Measurements from ENCODE around the gene IBA57. TPM values are rescaled to one million over a fixed set of nuclear protein-coding genes. Genes with fewer than 3 reads are reported as not detected.

IBA57 gene
- total RNA-seq, 1 donor from 2014 or later = 2.0 TPM

- TF ChIP-seq, protein P1, sequence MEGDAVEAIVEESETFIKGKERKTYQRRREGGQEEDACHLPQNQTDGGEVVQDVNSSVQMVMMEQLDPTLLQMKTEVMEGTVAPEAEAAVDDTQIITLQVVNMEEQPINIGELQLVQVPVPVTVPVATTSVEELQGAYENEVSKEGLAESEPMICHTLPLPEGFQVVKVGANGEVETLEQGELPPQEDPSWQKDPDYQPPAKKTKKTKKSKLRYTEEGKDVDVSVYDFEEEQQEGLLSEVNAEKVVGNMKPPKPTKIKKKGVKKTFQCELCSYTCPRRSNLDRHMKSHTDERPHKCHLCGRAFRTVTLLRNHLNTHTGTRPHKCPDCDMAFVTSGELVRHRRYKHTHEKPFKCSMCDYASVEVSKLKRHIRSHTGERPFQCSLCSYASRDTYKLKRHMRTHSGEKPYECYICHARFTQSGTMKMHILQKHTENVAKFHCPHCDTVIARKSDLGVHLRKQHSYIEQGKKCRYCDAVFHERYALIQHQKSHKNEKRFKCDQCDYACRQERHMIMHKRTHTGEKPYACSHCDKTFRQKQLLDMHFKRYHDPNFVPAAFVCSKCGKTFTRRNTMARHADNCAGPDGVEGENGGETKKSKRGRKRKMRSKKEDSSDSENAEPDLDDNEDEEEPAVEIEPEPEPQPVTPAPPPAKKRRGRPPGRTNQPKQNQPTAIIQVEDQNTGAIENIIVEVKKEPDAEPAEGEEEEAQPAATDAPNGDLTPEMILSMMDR (conservative IDR thresholded peaks at IDR 0.05; ENCODE audit: low read depth, low read length) = no peak
- H3K4me3 ChIP-seq (ENCODE audit: low read depth, low read length) = no peak overlapping the region
- DNase-seq (ENCODE audit: low read depth) = no peak
Observed at GRCh38 chr1:228208831-228209551, 43.4 kb downstream of the IBA57 start.

DNA sequence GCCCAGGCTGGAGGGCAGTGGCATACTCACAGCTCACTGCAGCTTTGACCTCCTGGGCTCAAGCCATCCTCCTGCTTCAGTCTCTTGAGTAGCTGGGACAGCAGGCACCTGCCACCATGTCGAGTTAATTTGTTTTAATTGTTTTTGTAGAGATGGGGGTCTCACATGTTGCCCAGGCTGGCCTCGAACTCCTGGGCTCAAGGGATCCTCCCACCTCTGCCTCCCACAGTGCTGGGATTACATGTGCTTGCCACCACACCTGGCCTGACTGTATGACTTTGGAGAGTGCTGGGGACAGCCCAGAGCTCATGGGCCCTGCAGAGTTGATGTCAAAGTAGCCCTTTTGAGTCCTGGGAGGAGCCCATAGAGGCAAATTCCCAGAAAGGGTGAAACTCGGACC is 44.1 kb downstream of the IBA57 start:
- DNase-seq (ENCODE audit: low read depth) = no peak
- TF ChIP-seq, protein P1 (conservative IDR thresholded peaks at IDR 0.05; ENCODE audit: low read depth, low read length) = no peak
- no peak overlapping the region for H3K4me3 ChIP-seq (ENCODE audit: low read depth, low read length)

DNA sequence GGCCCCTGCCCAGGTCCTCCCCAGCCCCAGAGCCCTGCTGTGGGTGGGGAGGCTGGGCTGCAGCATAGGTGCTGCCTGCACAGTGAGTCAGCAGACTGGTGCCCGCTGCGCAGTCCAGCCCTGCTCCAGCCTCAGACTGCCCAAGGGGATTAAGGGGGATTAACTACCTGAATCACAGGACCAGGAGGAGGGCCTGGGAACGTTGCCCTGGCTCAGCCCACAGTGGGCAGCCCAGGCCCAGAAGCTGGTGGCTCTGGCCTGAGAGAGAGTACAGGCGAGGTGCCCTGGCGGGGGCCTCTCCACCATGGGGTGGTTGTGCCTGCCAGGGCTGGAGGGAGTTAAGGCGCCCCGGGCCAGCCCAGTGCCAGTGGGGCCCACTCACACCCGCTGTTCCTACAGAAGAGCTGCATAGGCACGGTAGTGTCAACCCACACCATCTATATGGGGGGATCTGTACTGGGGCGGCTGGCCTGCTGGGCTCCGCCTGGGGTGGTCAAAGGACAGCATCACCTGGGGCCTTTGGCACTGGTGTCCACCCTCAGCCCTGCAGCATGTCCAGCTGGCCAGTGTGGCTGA is 44.6 kb downstream of the IBA57 start:
- no peak for DNase-seq (ENCODE audit: low read depth)
- TF ChIP-seq, protein P1 (conservative IDR thresholded peaks at IDR 0.05; ENCODE audit: low read depth, low read length) = no peak

DNA sequence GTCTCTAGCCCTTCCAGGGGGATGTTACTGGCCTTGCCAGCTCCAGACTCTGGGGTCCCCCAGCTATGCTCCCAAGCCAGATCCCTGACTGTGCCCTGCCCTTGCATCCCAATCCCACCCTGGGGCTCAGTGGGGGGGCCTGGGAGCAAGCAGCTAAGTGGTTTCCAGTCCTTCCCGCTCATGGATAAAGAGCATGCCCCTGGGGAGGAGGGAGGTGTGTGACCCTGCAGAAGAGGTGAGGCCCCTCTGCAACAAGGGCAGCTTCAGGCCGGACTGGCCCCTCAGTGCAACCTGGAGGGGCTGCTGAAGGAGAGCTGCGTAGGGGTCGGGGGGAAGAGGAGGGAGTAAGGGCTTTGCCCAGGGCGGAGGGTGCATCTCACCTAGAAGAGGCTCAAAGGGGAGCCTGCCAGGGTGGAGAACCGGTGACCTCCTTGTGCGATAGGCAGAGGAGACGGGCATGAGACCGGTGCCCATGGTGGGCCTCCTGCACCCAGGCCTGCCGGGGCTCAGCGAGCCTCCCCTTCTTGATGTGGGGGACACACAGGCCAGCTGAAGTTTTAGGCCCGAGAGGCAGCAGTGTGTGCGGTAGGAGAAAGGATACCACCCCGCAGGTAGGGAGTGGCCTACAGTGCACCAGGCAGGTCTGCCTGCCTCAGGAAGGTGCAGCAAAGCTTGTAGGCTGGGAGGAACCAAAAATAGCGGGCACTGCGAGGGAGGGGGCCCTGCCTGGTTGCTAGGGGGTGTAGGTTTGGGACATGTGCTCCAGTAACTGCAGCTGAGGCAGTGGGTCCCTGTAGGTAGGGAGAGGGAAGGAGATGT is 45.3 kb downstream of the IBA57 start:
- H3K4me3 ChIP-seq (ENCODE audit: low read depth, low read length) = no peak overlapping the region
- TF ChIP-seq, protein P1 (conservative IDR thresholded peaks at IDR 0.05; ENCODE audit: low read depth, low read length) = no peak
- DNase-seq (ENCODE audit: low read depth) = no peak

More for the DNA sequence above, 44.6 kb downstream of the IBA57 start:
- H3K4me3 ChIP-seq (ENCODE audit: low read depth, low read length) = no peak overlapping the region

DNA sequence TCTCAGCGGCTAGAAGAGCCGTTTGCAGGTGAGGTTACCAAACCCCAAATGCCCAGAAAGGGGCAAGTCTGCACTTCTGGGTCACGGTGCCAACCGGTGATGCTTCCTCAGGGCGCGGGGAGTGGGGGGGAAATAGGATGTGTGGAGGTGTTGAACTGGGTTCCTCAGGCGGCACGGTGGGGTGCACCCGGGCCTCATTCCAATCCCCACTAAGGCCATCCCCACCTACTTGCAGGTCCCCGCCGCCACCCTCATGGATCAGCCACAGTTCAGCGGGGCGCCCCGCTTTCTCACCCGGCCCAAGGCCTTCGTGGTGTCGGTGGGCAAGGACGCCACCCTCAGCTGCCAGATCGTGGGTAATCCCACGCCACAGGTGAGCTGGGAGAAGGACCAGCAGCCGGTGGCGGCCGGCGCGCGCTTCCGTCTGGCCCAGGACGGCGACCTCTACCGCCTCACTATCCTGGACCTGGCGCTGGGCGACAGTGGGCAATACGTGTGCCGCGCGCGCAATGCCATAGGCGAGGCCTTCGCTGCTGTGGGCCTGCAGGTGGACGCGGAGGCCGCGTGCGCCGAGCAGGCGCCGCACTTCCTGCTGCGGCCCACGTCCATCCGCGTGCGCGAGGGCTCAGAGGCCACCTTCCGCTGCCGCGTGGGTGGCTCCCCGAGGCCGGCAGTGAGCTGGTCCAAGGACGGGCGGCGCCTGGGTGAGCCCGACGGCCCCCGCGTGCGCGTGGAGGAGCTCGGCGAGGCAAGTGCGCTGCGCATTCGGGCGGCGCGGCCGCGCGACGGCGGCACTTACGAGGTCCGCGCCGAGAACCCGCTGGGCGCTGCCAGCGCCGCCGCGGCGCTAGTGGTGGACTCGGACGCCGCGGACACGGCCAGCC is 46.2 kb downstream of the IBA57 start:
- no peak overlapping the region for H3K4me3 ChIP-seq (ENCODE audit: low read depth, low read length)
- TF ChIP-seq, protein P1 (conservative IDR thresholded peaks at IDR 0.05; ENCODE audit: low read depth, low read length) = no peak
- no peak for DNase-seq (ENCODE audit: low read depth)

- TF ChIP-seq, protein P1 (conservative IDR thresholded peaks at IDR 0.05; ENCODE audit: low read depth, low read length) = no peak
Observed at GRCh38 chr1:228212415-228212965, 46.9 kb downstream of the IBA57 start.

More at GRCh38 chr1:228212415-228212965, 46.9 kb downstream of the IBA57 start:
- H3K4me3 ChIP-seq (ENCODE audit: low read depth, low read length) = peak overlapping the region; percentile 16
- DNase-seq (ENCODE audit: low read depth) = no peak

All from epithelial cell of proximal tubule (primary cell).